ENCODE data around the gene SLC4A2. TPM values are rescaled to one million over a fixed set of nuclear protein-coding genes. Genes with fewer than 3 reads are reported as not detected.

Gene SLC4A2
- total RNA-seq, 1 donor from 2014 or later: 31.3 TPM

DNA sequence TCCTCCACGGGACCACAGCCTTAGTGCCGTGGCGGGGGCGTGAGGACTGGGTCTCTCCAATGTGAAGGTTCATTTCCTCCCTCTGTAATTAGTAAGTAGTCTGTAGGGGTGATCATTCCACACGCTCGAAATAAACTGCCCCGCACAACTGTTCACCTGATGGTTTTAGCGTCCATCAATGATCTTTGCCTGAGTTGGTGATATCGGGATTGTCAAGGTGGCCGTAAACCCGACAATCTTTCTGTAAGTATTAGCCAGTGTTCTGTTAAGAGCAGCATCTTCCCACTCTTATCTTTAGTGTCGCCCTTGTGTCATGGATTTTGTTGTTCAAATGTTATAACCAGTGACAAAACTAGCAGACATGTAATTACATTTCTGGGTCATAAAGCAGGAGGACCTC, 44.6 kb downstream of the SLC4A2 start:
- Histone ChIP-seq H3K36me3 (ENCODE audit: control insufficient read depth in 3 of 3, insufficient read depth in 3 of 3, low read length in 3 of 3) (no peaks in the 10 kb centered on the region), H3K9me3 (ENCODE audit: control insufficient read depth in 3 of 3, low read length in 3 of 3) (no peaks in the 10 kb centered on the region)

DNA sequence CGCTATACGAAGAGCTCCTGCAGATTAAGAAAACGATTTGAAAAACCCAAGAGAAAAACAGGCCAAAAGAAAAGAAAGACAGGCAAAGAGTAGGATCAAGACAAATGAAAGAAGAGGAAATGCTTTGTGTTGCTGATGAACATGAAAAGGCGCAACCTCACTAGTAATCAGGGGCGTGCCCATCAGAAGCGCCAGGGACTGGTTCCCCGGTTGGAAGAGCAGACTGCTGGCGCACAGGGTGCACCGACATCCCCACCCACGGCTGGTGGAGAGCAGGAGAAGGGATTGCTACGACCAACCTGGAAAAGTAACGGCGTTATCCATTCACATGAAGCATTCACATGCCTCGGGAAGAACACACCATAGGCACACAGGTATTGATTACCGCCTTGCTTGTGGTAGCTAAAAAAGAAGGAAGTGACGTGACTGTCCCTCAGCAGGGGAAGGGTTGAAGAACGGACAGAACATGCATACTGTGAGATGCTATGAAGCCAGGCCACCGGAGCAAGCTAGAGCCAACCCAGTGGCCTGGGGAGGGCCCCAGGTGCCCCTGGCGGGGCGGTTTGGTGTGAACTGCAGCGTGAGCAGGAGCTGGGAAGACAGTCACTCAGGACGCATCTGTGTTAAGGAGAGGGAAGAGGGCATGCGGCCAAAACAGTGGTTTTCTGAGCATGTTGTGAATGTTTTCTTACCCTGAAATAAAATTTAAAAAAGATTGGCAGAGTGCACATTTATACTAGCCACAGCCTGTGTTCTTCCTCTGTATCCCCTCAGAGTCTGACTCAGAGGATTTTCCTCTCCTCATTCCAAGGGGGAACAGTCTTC, 45.2 kb downstream of the SLC4A2 start:
- Histone ChIP-seq H3K9ac (ENCODE audit: low read depth in 1 of 3, low read length in 3 of 3) (no peak overlapping the region), H3K27ac (ENCODE audit: low read depth, low read length) (no peak overlapping the region), H3K9me3 (ENCODE audit: control insufficient read depth in 3 of 3, low read length in 3 of 3) (no peaks in the 10 kb centered on the region), H3K27me3 (ENCODE audit: control insufficient read depth in 3 of 3, insufficient read depth in 3 of 3, low read length in 3 of 3) (no peaks in the 10 kb centered on the region), H3K36me3 (ENCODE audit: control insufficient read depth in 3 of 3, insufficient read depth in 3 of 3, low read length in 3 of 3) (no peaks in the 10 kb centered on the region), H3K4me1 (ENCODE audit: control insufficient read depth in 3 of 3, insufficient read depth in 3 of 3, low read length in 3 of 3) (peaks cover 4 to 11% (median 7%) of the 10 kb centered on the region in 3 donors), H3K4me3 (ENCODE audit: low read length in 3 of 3) (no peak overlapping the region)

More for the DNA sequence above, 44.6 kb downstream of the SLC4A2 start:
- H3K27ac ChIP-seq (ENCODE audit: low read depth, low read length): no peak overlapping the region
- H3K9ac ChIP-seq (ENCODE audit: low read depth in 1 of 3, low read length in 3 of 3): no peak overlapping the region
- no peak overlapping the region for H3K4me3 ChIP-seq (ENCODE audit: low read length in 3 of 3)
- H3K27me3 ChIP-seq (ENCODE audit: control insufficient read depth in 3 of 3, insufficient read depth in 3 of 3, low read length in 3 of 3): no peaks in the 10 kb centered on the region
- peaks cover 0 to 15% (median 8%) of the 10 kb centered on the region in 3 donors for H3K4me1 ChIP-seq (ENCODE audit: control insufficient read depth in 3 of 3, insufficient read depth in 3 of 3, low read length in 3 of 3)

DNA sequence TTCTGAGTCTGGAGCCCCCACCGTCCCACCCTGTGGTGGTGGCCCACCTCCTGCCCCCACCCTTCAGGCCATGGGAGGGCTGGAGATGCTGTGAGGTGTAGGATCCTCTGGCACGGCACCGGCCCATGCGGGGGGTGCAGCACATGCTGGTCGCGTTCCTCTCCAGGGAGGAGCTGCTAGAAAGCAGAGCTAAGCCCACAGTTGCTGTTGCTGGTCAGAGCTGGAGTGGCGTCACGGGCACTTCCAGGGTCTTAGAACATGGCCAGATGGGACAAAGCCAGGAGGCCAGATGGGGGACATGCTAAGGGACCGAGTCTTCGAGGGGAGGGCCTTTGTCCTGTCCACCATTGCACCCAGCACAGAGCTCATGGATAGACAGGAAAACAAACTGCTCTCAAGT, 48.5 kb downstream of the SLC4A2 start:
- H3K27me3 ChIP-seq (ENCODE audit: control insufficient read depth in 3 of 3, insufficient read depth in 3 of 3, low read length in 3 of 3): no peaks in the 10 kb centered on the region
- H3K4me1 ChIP-seq (ENCODE audit: control insufficient read depth in 3 of 3, insufficient read depth in 3 of 3, low read length in 3 of 3): peaks cover 8 to 16% (median 10%) of the 10 kb centered on the region in 3 donors
- no peaks in the 10 kb centered on the region for H3K9me3 ChIP-seq (ENCODE audit: control insufficient read depth in 3 of 3, low read length in 3 of 3)
- H3K27ac ChIP-seq (ENCODE audit: low read depth, low read length): no peak overlapping the region
- no peak overlapping the region for H3K4me3 ChIP-seq (ENCODE audit: low read length in 3 of 3)
- no peaks in the 10 kb centered on the region for H3K36me3 ChIP-seq (ENCODE audit: control insufficient read depth in 3 of 3, insufficient read depth in 3 of 3, low read length in 3 of 3)
- no peak overlapping the region for H3K9ac ChIP-seq (ENCODE audit: low read depth in 1 of 3, low read length in 3 of 3)

DNA sequence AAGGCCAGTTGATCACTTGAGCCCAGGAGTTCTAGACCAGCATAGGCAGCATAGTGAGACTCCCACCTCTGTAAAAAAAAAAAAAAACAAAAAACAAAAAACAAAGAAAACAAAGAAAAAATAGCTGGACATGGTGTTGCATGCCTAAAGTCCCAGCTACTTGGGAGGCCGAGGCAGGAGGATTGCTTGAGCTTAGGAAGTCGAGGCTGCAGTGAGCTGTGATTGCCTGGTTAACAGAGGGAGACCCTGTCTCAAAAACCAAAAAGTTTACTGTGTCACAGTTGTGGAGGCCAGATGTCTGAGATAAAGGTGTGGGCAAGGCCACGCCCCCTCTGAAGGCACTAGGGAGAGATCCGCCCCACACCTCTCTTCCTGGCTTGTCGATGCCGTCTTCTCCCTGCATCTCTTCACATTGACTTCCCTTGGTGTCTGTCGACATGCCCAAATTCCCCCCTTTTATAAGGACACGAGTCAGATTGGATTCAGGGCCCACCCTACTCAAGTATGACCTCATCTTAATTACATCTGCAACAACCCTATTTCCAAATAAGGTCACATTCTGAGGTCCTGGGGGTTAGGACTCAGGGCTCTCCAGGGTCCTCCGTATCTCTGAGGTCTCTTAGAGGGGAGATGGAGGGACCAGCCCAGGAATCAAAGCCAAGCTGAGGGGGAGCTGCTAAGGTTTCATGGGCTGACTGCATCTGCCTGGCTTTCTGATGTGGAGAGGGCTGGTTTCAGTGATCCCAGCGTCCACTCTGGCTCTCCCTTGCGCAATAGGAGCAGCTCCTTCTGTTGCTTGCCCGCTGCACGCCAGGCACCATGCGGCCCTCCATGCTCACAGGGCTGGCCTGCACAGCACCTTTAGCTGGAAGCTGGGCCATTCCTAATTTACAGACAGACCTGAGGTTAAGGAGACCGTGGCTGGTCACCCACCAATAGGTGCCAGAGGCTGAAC, 50.0 kb downstream of the SLC4A2 start:
- Histone ChIP-seq H3K4me1 (ENCODE audit: control insufficient read depth in 3 of 3, insufficient read depth in 3 of 3, low read length in 3 of 3) (peaks cover 8 to 16% (median 10%) of the 10 kb centered on the region in 3 donors), H3K9me3 (ENCODE audit: control insufficient read depth in 3 of 3, low read length in 3 of 3) (no peaks in the 10 kb centered on the region), H3K4me3 (ENCODE audit: low read length in 3 of 3) (no peak overlapping the region), H3K9ac (ENCODE audit: low read depth in 1 of 3, low read length in 3 of 3) (no peak overlapping the region), H3K27ac (ENCODE audit: low read depth, low read length) (no peak overlapping the region), H3K27me3 (ENCODE audit: control insufficient read depth in 3 of 3, insufficient read depth in 3 of 3, low read length in 3 of 3) (no peaks in the 10 kb centered on the region), H3K36me3 (ENCODE audit: control insufficient read depth in 3 of 3, insufficient read depth in 3 of 3, low read length in 3 of 3) (no peaks in the 10 kb centered on the region)

DNA sequence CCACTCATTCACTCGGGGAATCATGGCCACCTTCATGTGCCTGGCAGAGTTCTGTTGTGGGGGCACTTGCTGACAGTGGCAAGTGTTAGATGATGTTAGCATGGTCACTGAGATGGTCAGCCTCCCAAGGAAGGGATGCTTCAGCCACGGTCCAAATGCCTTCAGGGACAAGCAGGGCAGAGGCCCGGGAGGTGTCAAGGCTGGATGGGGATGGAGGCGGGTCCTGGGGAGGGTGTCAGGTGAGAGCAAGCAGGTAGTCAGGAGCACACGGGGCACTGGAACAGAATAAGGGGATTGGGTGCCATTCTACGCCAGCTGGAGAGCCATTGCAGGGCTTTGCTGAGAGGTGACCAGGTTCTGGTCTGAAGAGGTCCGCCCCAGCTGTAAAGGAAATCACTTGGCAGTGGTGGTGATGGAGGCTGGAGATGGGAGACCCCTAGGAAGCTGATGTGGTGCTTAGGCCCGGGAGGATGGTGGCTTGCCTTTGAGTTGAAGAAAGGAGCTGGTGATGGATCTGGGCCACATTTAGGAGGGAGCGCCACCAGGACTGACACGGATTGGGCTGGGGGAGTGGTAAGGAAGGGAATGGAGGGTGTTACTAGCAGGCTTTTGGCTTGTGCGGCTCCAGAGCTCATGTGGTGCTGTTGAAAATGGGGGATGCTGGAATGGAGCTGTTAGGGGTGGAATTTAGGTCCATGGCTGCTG, 51.0 kb downstream of the SLC4A2 start:
- no peak overlapping the region for H3K4me3 ChIP-seq (ENCODE audit: low read length in 3 of 3)
- no peaks in the 10 kb centered on the region for H3K27me3 ChIP-seq (ENCODE audit: control insufficient read depth in 3 of 3, insufficient read depth in 3 of 3, low read length in 3 of 3)
- H3K9ac ChIP-seq (ENCODE audit: low read depth in 1 of 3, low read length in 3 of 3): no peak overlapping the region
- no peaks in the 10 kb centered on the region for H3K9me3 ChIP-seq (ENCODE audit: control insufficient read depth in 3 of 3, low read length in 3 of 3)
- no peak overlapping the region for H3K27ac ChIP-seq (ENCODE audit: low read depth, low read length)
- peaks cover 8 to 16% (median 8%) of the 10 kb centered on the region in 3 donors for H3K4me1 ChIP-seq (ENCODE audit: control insufficient read depth in 3 of 3, insufficient read depth in 3 of 3, low read length in 3 of 3)
- no peaks in the 10 kb centered on the region for H3K36me3 ChIP-seq (ENCODE audit: control insufficient read depth in 3 of 3, insufficient read depth in 3 of 3, low read length in 3 of 3)

DNA sequence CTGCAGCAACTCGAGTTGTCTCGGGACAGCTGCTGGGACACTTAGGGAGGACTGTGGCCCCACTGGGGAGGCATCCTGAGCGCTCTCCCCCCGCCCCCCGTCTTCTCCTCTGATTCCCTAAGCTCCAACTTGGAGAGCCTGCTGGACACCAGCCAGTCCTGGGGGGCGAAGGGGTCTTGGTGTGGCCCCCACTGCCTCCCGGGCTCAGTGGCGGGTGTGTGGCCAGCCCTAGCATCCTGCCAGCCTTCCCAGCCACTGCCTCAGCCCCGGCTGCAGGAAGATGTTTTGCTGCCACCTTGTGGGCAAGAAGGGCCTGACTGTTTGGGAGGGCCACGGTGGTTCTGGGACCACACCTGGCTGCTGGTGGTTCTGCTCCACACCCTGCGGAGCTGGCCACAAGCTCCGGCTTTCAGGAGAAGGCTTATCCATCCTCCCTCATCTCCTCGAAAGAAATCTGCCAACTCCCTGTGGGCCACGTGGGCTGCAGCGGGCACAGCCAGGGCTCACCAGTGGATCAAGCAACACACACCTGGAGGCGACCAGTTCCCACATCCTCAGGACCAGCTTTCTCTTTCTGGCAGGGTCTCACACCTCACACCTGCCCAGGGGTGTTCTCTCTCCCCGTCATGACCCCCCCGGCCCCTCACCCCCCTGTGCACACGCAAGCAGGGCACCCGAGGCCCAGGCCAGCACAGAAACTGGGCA, 51.7 kb downstream of the SLC4A2 start:
- H3K4me1 ChIP-seq (ENCODE audit: control insufficient read depth in 3 of 3, insufficient read depth in 3 of 3, low read length in 3 of 3): peaks cover 8 to 16% (median 8%) of the 10 kb centered on the region in 3 donors

DNA sequence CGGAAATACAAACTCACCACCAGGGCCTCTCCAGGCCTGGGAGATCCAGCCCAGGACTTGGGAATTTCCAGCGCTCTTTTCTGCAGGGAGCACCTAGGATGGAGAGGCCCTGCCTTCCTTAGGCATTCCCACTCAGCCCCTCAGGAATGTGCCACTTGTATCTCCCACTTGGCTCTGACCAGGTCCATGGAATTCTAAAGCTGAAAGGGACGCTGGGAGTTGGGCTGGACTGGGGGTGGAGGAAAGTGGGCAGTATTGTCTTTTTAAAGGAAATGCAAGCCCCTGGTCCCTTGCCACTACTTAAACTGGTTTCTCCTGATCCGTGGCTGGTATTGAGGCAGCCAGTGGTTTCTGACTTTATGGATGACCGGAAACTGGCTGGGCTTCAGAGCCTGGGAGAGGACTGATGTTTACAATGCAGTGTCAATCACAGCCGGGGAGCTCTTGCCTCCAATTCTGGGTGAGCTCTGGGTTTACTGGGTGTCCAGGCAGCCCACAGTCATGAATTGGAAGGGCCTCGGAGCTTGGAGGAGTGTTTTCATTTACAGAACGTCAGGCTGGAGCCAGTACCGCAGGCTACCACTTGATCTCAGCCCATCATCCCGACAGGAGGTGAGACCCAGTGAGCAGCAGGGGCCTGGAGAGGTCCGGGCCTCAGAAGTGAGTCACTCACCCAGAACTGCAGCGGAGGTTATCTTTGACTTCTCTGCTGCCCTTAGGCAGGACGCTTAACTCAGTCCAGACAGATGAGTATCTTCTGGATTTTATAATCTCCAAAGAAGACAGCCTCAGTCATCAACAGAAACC, 54.2 kb downstream of the SLC4A2 start:
- Histone ChIP-seq H3K9me3 (ENCODE audit: control insufficient read depth in 3 of 3, low read length in 3 of 3) (no peaks in the 10 kb centered on the region), H3K4me3 (ENCODE audit: low read length in 3 of 3) (no peak overlapping the region), H3K27me3 (ENCODE audit: control insufficient read depth in 3 of 3, insufficient read depth in 3 of 3, low read length in 3 of 3) (no peaks in the 10 kb centered on the region), H3K36me3 (ENCODE audit: control insufficient read depth in 3 of 3, insufficient read depth in 3 of 3, low read length in 3 of 3) (peaks cover 4 to 13% (median 12%) of the 10 kb centered on the region in 3 donors), H3K9ac (ENCODE audit: low read depth in 1 of 3, low read length in 3 of 3) (no peak overlapping the region), H3K27ac (ENCODE audit: low read depth, low read length) (no peak overlapping the region), H3K4me1 (ENCODE audit: control insufficient read depth in 3 of 3, insufficient read depth in 3 of 3, low read length in 3 of 3) (peaks cover 5 to 16% (median 8%) of the 10 kb centered on the region in 3 donors)

More for the DNA sequence above, 51.7 kb downstream of the SLC4A2 start:
- Histone ChIP-seq H3K9ac (ENCODE audit: low read depth in 1 of 3, low read length in 3 of 3) (no peak overlapping the region), H3K9me3 (ENCODE audit: control insufficient read depth in 3 of 3, low read length in 3 of 3) (no peaks in the 10 kb centered on the region), H3K4me3 (ENCODE audit: low read length in 3 of 3) (no peak overlapping the region), H3K27ac (ENCODE audit: low read depth, low read length) (no peak overlapping the region), H3K36me3 (ENCODE audit: control insufficient read depth in 3 of 3, insufficient read depth in 3 of 3, low read length in 3 of 3) (no peaks in the 10 kb centered on the region), H3K27me3 (ENCODE audit: control insufficient read depth in 3 of 3, insufficient read depth in 3 of 3, low read length in 3 of 3) (no peaks in the 10 kb centered on the region)

DNA sequence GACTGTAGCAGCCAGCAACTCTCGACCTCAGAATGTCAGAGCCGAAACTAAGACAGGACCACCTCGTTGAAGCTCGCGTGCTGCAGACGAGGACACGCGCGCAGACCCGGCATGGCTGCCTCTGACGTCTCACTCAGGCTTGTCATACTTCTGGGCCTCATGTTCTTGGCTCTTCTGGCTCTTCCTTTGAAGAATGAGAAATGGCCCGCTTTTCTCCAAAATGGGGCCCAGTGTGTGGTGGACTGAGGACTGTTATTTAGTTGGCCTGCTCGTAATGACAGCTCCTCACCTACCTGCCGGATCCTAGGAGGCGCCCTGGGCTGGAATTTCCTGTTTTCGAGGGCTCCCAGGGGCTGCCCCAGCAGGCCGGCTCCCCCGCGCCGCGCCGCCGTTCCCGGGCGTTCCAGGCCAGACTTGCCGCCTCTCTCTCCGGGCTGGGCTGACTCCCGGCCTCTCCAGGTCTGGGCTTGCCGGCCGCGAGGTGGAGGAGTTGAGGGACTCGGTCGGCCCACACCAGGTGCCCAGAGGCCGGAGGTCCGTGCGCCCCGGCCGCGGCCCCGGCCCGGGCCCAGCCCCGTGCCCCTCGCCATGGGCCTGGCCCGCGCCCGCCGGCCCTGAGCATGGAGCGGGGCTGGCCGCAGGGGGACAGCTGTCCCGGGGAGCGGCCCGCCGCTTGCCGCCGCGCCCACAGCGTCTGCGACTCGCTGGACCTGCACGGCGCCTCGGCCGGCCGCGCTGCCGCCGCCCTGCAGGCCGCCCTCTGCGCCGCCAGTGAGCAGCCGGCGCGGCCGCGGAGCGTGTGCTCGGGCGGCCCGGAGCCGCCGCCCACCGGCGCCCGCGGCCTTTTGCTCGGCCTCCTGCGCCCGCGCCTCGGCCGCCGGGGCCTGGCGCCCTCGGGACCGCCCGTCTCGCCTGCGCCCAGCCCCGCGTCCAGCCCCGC, 55.0 kb downstream of the SLC4A2 start:
- no peak overlapping the region for H3K27ac ChIP-seq (ENCODE audit: low read depth, low read length)
- H3K4me1 ChIP-seq (ENCODE audit: control insufficient read depth in 3 of 3, insufficient read depth in 3 of 3, low read length in 3 of 3): peaks cover 5 to 14% (median 6%) of the 10 kb centered on the region in 3 donors
- no peaks in the 10 kb centered on the region for H3K27me3 ChIP-seq (ENCODE audit: control insufficient read depth in 3 of 3, insufficient read depth in 3 of 3, low read length in 3 of 3)
- no peak overlapping the region for H3K4me3 ChIP-seq (ENCODE audit: low read length in 3 of 3)
- H3K36me3 ChIP-seq (ENCODE audit: control insufficient read depth in 3 of 3, insufficient read depth in 3 of 3, low read length in 3 of 3): peaks cover 13 to 22% (median 20%) of the 10 kb centered on the region in 3 donors
- no peaks in the 10 kb centered on the region for H3K9me3 ChIP-seq (ENCODE audit: control insufficient read depth in 3 of 3, low read length in 3 of 3)
- no peak overlapping the region for H3K9ac ChIP-seq (ENCODE audit: low read depth in 1 of 3, low read length in 3 of 3)
